ENCODE results near the gene GSTM1.

- TF ChIP-seq, protein P1, sequence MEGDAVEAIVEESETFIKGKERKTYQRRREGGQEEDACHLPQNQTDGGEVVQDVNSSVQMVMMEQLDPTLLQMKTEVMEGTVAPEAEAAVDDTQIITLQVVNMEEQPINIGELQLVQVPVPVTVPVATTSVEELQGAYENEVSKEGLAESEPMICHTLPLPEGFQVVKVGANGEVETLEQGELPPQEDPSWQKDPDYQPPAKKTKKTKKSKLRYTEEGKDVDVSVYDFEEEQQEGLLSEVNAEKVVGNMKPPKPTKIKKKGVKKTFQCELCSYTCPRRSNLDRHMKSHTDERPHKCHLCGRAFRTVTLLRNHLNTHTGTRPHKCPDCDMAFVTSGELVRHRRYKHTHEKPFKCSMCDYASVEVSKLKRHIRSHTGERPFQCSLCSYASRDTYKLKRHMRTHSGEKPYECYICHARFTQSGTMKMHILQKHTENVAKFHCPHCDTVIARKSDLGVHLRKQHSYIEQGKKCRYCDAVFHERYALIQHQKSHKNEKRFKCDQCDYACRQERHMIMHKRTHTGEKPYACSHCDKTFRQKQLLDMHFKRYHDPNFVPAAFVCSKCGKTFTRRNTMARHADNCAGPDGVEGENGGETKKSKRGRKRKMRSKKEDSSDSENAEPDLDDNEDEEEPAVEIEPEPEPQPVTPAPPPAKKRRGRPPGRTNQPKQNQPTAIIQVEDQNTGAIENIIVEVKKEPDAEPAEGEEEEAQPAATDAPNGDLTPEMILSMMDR (IDR thresholded peaks at IDR 0.05; ENCODE audit: insufficient read depth, low read depth, low read length) = peak; percentile 28
- no peak for TF ChIP-seq EZH2 (IDR thresholded peaks at IDR 0.05; ENCODE audit: insufficient read depth, low read length)
These were observed 38.1 kb upstream of the GSTM1 start for GRCh38 chr1:109649491-109649914.

All from astrocyte (in vitro differentiated cells and primary cell).